Prostate gland (tissue), 2 donors: ENCODE results near the gene CNPPD1.

Experiments
- POLR2A ChIP-seq: fragments of 450-650 bp; IDR thresholded peaks from one replicate; pipeline ENCODE4 v1.6.1; 2016; ENCODE audit warnings: antibody characterized with exemption, mild to moderate bottlenecking
- POLR2AphosphoS5 ChIP-seq: sonication (generic); formaldehyde crosslinking; IDR thresholded peaks from one replicate; pipeline ENCODE4 v1.6.1; 2017; ENCODE audit warnings: antibody characterized with exemption
- TF ChIP-seq, protein P1 (sequence below), 4 experiments: fragments of 200-600 bp in 2 of 4; fragments of 450-650 bp in 2 of 4; sonication (generic) in 2 of 4; IDR thresholded peaks; 1 replicate in 3 of 4; 2 replicates in 1 of 4; pipeline ENCODE4 v1.5.1; 2016 to 2019; ENCODE audit warnings: antibody characterized with exemption in 4 of 4, mild to moderate bottlenecking in 2 of 4, moderate library complexity in 2 of 4

DNA sequence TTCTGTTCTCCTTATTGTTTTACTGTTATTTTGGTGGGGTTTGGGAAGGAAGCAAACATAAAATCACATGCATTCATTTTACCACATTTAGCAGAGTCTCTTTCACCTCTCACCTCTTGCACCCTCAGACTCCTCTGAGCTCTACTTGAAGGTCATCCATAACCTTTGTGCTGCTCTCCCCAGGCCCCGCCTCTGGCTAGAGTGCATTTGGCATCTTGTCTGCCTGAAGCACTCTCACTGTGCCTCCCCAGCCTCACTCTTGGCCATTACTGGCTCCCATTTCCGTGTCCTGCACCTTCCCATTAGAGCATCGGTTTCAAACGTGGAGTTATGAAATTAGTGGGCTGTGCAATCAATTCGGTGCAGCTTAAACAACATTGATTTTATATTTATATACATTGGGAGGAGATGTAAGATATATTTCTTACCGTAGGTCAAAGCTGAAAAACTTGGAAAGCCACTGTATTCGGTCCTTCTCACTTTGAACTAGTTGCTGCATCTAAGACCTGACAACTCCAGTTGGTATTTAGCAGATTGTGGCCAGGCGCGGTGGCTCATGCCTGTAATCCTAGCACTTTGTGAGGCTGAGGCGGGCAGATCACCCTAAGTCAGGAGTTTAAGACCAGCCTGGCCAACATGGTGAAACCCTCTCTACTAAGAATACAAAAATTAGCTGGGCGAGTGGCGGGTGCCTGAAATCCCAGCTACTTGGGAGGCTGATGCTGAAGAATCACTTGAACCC, 22.9 kb upstream of the CNPPD1 start:
- TF ChIP-seq POLR2A (no peak), POLR2AphosphoS5 (no peak)
- TF ChIP-seq, protein P1, sequence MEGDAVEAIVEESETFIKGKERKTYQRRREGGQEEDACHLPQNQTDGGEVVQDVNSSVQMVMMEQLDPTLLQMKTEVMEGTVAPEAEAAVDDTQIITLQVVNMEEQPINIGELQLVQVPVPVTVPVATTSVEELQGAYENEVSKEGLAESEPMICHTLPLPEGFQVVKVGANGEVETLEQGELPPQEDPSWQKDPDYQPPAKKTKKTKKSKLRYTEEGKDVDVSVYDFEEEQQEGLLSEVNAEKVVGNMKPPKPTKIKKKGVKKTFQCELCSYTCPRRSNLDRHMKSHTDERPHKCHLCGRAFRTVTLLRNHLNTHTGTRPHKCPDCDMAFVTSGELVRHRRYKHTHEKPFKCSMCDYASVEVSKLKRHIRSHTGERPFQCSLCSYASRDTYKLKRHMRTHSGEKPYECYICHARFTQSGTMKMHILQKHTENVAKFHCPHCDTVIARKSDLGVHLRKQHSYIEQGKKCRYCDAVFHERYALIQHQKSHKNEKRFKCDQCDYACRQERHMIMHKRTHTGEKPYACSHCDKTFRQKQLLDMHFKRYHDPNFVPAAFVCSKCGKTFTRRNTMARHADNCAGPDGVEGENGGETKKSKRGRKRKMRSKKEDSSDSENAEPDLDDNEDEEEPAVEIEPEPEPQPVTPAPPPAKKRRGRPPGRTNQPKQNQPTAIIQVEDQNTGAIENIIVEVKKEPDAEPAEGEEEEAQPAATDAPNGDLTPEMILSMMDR (IDR thresholded peaks at IDR 0.05) = no peak
